Esophagus muscularis mucosa (tissue), 4 donors: ENCODE measurements around the gene S100A11. TPM values are rescaled to one million over a fixed set of nuclear protein-coding genes. Genes with fewer than 3 reads are reported as not detected.

Experiments
- DNase-seq: peaks from one replicate; pipeline ENCODE4 v3.0.0-alpha.2; 2017; ENCODE audit errors: extremely low spot score
- H3K27ac ChIP-seq, 4 donors: fragments of 200-600 bp; sonication (generic); replicated peaks in 1 of 4; 1 replicate in 3 of 4; 2 replicates in 1 of 4; pipeline ENCODE4 v1.5.1; 2016 to 2019; ENCODE audit warnings: mild to moderate bottlenecking in 1 of 4
- H3K27me3 ChIP-seq, 4 donors: fragments of 200-600 bp; sonication (generic); one replicate each; pipeline versions ENCODE4 v1.5.1 to v1.6.0; 2016 to 2019
- H3K36me3 ChIP-seq, 4 donors: fragments of 200-600 bp; sonication (generic); one replicate each; pipeline ENCODE4 v1.5.1; 2016 to 2019
- H3K4me1 ChIP-seq, 4 donors: fragments of 200-600 bp; sonication (generic); one replicate each; pipeline ENCODE4 v1.5.1; 2016 to 2019
- H3K4me3 ChIP-seq, 4 donors: fragments of 200-600 bp; sonication (generic); 1 replicate in 2 of 4; 2 replicates in 2 of 4; pipeline ENCODE4 v1.5.1; 2016 to 2019; ENCODE audit warnings: mild to moderate bottlenecking in 4 of 4, moderate library complexity in 1 of 4
- H3K9me3 ChIP-seq, 4 donors: fragments of 200-600 bp; sonication (generic); 1 replicate in 3 of 4; 2 replicates in 1 of 4; pipeline ENCODE4 v1.5.1; 2016 to 2019
- CTCF ChIP-seq, 3 experiments: fragments of 200-600 bp in 2 of 3; fragments of 450-650 bp in 1 of 3; sonication (generic) in 2 of 3; IDR thresholded peaks; one replicate each; pipeline ENCODE4 v1.5.1; 2017 to 2019; ENCODE audit warnings: antibody characterized with exemption in 3 of 3, mild to moderate bottlenecking in 2 of 3, moderate library complexity in 1 of 3
- EP300 ChIP-seq: sonication (generic); formaldehyde crosslinking; IDR thresholded peaks from one replicate; pipeline ENCODE4 v1.6.1; 2017; ENCODE audit warnings: antibody characterized with exemption
- POLR2A ChIP-seq: fragments of 450-650 bp; IDR thresholded peaks from one replicate; pipeline ENCODE4 v1.6.1; 2017; ENCODE audit warnings: antibody characterized with exemption, moderate library complexity, mild to moderate bottlenecking, low read depth
- POLR2AphosphoS5 ChIP-seq, 2 donors: sonication (generic); formaldehyde crosslinking; IDR thresholded peaks; one replicate each; pipeline ENCODE4 v1.6.1; 2017; ENCODE audit warnings: antibody characterized with exemption in 2 of 2
- WGBS: methylation state at CpG from one replicate; pipeline ENCODE4 v1.1.5; 2018; 5-methylcytosine and 5-hydroxymethylcytosine counted together
- intact Hi-C: fragments of 100-400 bp; cut with DNase I; formaldehyde crosslinking; loops from one replicate; pipeline ENCODE4 v1.15.1; 2023
- total RNA-seq, 4 donors: library from RNA; depleted of rRNA; stranded (reverse); fragments of >200 nt; gene quantifications; one replicate each; pipeline versions ENCODE4 v1.1.0 to v1.2.1, GENCODE V29; 2016

S100A11 gene
- total RNA-seq, 4 donors from 2014 or later: 68.5 to 190 (median 115) TPM

- no peaks in the 10 kb centered on the region for H3K27me3 ChIP-seq
- TF ChIP-seq CTCF (IDR thresholded peaks at IDR 0.05) (no peak), POLR2AphosphoS5 (IDR thresholded peaks at IDR 0.05) (no peak), POLR2A (no peak), EP300 (no peak)
These were observed 9.9 kb downstream of the S100A11 start for GRCh38 chr1:152026895-152027294.

GRCh38 chr1:152024223-152024622 is 12.6 kb downstream of the S100A11 start:
- Histone ChIP-seq H3K27me3 (no peaks in the 10 kb centered on the region), H3K4me3 (no peak overlapping the region), H3K27ac (no peak overlapping the region), H3K4me1 (no peaks in the 10 kb centered on the region), H3K36me3 (no peaks in the 10 kb centered on the region), H3K9me3 (no peaks in the 10 kb centered on the region)
- 91% methylated on average over 4 of the region's 4 CpGs for WGBS
- no peak for DNase-seq
- intact Hi-C loops: no loop called here
- no peak for TF ChIP-seq POLR2A
- TF ChIP-seq CTCF (IDR thresholded peaks at IDR 0.05): no peak
- TF ChIP-seq POLR2AphosphoS5 (IDR thresholded peaks at IDR 0.05): no peak
- no peak for TF ChIP-seq EP300

More at GRCh38 chr1:152026895-152027294, 9.9 kb downstream of the S100A11 start:
- H3K36me3 ChIP-seq: peaks cover 9 to 18% (median 11%) of the 10 kb centered on the region in 4 donors
- H3K9me3 ChIP-seq: no peaks in the 10 kb centered on the region
- no peak for DNase-seq
- H3K4me1 ChIP-seq: no peaks in the 10 kb centered on the region
- intact Hi-C loops: no loop called here
- H3K27ac ChIP-seq: no peak overlapping the region
- 55% methylated on average over 3 of the region's 3 CpGs for WGBS
- no peak overlapping the region for H3K4me3 ChIP-seq

GRCh38 chr1:152023221-152023620 is 13.6 kb downstream of the S100A11 start:
- Histone ChIP-seq H3K4me3 (no peak overlapping the region), H3K27me3 (no peaks in the 10 kb centered on the region), H3K36me3 (no peaks in the 10 kb centered on the region), H3K9me3 (no peaks in the 10 kb centered on the region), H3K4me1 (no peaks in the 10 kb centered on the region), H3K27ac (no peak overlapping the region)
- 92% methylated on average over 4 of the region's 4 CpGs for WGBS
- intact Hi-C loops: no loop called here
- DNase-seq: no peak
- TF ChIP-seq POLR2A: no peak
- TF ChIP-seq POLR2AphosphoS5 (IDR thresholded peaks at IDR 0.05): no peak
- no peak for TF ChIP-seq CTCF (IDR thresholded peaks at IDR 0.05)
- TF ChIP-seq EP300: no peak

- WGBS: 67% methylated on average over 3 of the region's 3 CpGs
- intact Hi-C loops: no loop called here
- no peak for TF ChIP-seq CTCF (IDR thresholded peaks at IDR 0.05)
- TF ChIP-seq POLR2AphosphoS5 (IDR thresholded peaks at IDR 0.05): no peak
- TF ChIP-seq EP300: no peak
- TF ChIP-seq POLR2A: no peak
- Histone ChIP-seq H3K36me3 (no peaks in the 10 kb centered on the region), H3K27ac (no peak overlapping the region), H3K4me1 (no peaks in the 10 kb centered on the region), H3K27me3 (no peaks in the 10 kb centered on the region), H3K9me3 (no peaks in the 10 kb centered on the region), H3K4me3 (no peak overlapping the region)
- DNase-seq: no peak
These were observed 14.3 kb downstream of the S100A11 start for GRCh38 chr1:152022474-152022873.

- no peaks in the 10 kb centered on the region for H3K4me1 ChIP-seq
- no peak overlapping the region for H3K27ac ChIP-seq
- no peak for DNase-seq
- no peak overlapping the region for H3K4me3 ChIP-seq
- TF ChIP-seq EP300: no peak
- TF ChIP-seq POLR2AphosphoS5 (IDR thresholded peaks at IDR 0.05): no peak
- no peak for TF ChIP-seq POLR2A
- no peak for TF ChIP-seq CTCF (IDR thresholded peaks at IDR 0.05)
- no peaks in the 10 kb centered on the region for H3K9me3 ChIP-seq
- no peaks in the 10 kb centered on the region for H3K36me3 ChIP-seq
- WGBS: 76% methylated on average over 7 of the region's 7 CpGs
- intact Hi-C loops: no loop called here
- H3K27me3 ChIP-seq: no peaks in the 10 kb centered on the region
These were observed 15.2 kb downstream of the S100A11 start for GRCh38 chr1:152021569-152021968.
